Ureter (tissue), 1 donor: ENCODE data around the gene TEAD1. TPM values are rescaled to one million over a fixed set of nuclear protein-coding genes. Genes with fewer than 3 reads are reported as not detected.
A peak's percentile ranks its signal among the peaks of the same experiment; 100 is the strongest.

ENCODE experiments used
- DNase-seq: peaks from one replicate; pipeline ENCODE4 v3.0.0-alpha.2; 2020; ENCODE audit warnings: low spot score
- total RNA-seq: library from RNA; stranded (reverse); gene quantifications from one replicate; pipeline ENCODE4 v1.2.4, GENCODE V29; 2023
- donor health status: DM: yes; HTN: yes; CAD: no.

TEAD1 gene
- total RNA-seq, 1 donor from 2014 or later: 117 TPM

DNA sequence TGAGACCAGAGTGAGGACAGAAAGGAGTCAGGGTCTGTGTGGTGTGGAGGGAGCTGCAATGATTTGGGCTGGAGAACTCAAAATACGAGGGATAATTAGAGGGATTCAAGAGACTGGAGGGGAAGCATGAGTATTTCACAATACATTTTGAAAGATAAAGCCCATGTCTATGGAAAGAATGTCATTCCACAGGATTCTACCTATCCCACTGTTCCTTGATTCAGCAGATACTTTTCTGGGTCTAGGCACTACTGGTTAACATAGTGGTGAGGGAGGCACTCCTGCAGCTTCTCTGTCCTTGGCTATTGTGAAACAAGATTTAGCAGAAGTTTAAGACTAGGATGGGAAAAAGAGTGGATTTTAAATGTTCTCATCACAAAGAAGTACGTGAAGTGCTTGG lies 262.0 kb downstream of the TEAD1 start:
- DNase-seq: no peak

DNA sequence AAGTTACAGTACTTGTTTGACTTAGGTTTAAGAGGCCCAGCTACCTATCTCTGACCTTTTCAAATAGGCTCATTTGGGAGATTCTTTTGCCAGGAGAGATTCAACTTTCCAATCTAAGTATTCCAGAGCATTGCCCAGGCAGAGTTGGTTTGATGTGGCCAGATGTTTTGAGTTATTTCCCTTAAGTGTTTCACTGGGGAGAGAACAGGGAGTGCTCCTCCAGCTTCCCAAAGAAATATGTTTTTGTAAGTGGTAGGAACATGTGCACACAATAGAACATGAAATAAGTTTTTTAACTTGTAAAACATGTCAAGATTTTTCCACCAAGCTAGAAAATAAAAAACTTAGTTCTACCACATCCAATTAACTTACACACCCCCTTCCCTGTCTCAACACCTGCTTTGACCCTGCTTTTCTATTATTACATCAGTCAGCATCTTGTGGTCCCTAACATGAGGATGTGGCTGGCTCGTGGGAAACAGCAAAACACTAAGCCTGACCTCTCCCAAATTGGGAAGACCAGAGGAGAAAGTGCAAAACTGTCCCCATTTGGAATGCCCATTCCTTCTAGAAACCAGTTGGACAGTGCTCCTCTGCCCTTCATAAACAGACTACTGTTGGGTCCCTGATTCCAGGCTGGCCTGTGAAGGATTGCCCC lies 264.5 kb downstream of the TEAD1 start:
- DNase-seq: no peak

- no peak for DNase-seq
These were observed 267.4 kb downstream of the TEAD1 start for GRCh38 chr11:12941671-12942070.

- no peak for DNase-seq
These were observed 267.9 kb downstream of the TEAD1 start for GRCh38 chr11:12942157-12942556.

DNA sequence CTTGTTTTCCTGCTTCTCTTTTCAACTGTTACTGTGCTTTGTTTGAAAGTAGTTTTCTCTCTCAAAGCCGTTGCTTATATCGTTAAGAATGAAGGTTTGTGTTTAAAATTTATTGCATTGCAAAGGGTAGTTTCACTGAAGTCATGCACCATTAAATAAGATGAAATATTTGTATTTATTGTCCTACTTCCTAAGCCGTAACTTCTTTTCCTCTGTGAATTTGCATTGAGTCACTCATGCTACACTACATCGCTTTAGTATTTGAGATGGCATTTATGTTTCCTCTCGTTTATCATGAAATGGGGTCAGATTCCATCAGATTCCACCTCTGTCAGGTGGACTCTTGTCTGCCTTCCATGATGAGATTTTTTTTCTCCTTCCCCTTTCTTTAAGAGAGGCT lies 269.1 kb downstream of the TEAD1 start:
- DNase-seq: no peak

DNA sequence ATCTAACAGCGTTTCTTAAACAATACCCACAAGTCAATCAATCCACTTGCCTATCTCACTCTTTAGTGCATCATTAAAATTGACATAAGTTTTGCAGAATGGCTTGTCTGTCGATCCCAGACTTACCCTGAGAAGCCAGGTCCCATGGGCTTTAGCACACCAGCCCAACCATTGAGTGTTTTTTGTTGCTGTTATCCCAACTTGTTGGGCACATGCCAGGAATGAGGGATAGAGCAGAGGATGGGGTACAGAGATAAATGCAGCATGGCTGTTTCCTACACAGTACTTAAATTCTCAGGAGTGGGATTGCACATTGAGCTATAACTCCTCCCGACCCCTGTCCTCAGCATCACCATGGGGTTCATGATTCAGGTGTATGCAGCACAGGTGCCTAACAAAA lies 270.7 kb downstream of the TEAD1 start:
- no peak for DNase-seq

GRCh38 chr11:12949453-12949852 lies 275.2 kb downstream of the TEAD1 start:
- DNase-seq: no peak

GRCh38 chr11:12950670-12951069 lies 276.4 kb downstream of the TEAD1 start:
- DNase-seq: no peak

DNA sequence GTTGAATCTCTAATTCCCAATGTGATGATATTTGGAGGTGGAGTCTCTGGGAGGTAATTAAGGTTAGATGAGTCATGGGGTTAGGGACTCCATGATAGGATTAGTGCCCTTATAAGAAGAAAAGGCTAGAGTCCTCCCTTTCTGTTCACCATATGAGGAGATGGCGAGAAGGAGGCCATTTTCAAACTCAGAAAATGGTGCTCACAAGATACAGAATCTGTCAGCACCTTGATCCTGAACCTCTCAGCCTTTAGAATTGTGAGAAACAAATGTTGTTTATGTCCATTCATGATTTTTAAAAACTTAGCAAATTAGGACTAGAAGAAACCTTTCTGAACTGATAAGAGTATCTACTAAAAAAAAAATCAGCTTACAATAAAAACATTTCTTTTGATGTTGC lies 277.2 kb downstream of the TEAD1 start:
- no peak for DNase-seq

GRCh38 chr11:12952094-12952493 lies 277.9 kb downstream of the TEAD1 start:
- no peak for DNase-seq

DNA sequence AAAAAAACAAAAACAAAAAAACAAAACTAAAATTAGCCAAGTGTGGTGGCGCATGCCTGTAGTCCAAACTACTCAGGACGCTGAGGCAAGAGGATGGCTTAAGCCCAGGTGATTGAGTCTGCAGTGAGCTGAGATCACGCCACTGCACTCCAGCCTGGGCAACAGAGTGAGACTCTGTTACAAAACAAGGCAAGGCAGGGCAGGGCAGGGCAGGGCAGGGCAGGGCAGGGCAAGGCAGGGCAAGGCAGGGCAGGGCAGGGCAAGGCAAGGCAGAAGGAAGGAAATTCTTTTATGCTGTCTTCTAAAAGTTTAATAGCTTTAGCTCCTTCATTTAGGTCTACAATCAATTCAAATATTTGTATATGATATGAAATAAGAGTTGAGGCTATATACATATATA lies 284.8 kb downstream of the TEAD1 start:
- no peak for DNase-seq

DNA sequence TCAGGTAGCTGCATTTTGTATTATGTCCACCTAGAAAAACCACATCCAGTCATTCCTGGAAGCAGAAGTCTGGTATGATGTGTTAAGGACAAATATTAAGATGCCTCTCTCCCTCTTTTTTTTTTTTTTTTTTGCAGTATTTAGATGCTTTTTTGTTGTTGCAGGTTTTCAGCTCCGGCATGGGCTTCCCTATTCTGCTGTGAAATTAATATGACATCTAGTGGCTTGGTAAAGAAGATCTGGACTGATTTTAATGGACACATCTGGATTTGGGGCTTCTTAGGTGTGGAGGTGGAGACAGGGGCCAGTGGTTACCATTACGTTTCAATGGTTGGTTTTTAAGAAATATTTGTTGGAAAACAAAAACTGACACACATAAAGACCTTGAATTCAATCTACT lies 287.4 kb downstream of the TEAD1 start:
- DNase-seq: no peak

GRCh38 chr11:12962306-12962705 lies 288.1 kb downstream of the TEAD1 start:
- no peak for DNase-seq

- DNase-seq: no peak
These were observed 288.8 kb downstream of the TEAD1 start for GRCh38 chr11:12963051-12963450.

DNA sequence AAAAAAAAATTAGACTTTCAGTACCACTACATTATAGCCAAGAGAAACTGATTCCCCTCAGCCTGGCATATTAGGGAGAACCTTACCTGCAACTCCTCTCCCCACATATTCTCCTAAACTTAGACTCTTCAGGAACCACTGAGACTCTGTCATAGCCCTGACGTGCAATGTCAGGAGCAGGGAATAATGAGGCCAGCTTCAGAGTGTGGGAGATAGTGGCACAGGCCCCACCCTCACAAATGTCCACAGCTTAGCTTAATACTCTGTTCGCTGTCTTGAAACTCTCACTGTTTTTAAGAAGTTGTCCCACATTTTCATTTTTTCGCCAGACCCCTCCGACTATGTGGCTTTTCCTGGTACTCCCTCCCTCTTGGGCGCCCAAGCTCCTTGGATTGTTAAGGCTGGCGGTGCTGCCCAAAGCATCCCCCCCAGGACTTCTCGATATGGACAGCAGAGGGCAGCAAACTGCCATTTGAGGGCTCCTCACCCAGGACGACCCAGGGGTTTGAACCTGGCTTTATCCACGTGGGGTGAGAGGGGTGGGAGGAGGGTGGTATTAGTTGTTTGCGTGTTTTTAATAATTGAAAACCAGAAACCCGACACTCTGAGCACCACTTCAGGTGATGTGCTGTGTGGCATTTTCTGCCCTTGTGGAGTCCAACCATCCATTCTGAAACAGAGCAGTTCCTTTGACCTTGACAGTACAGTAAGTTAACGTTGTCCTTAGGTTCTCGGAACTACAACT lies 289.7 kb downstream of the TEAD1 start:
- peak; percentile 65 for DNase-seq

GRCh38 chr11:12964650-12965049 lies 290.4 kb downstream of the TEAD1 start:
- DNase-seq: no peak

GRCh38 chr11:12966002-12966401 lies 291.8 kb downstream of the TEAD1 start:
- DNase-seq: no peak

- DNase-seq: no peak
These were observed 293.9 kb downstream of the TEAD1 start for GRCh38 chr11:12968101-12968500.

DNA sequence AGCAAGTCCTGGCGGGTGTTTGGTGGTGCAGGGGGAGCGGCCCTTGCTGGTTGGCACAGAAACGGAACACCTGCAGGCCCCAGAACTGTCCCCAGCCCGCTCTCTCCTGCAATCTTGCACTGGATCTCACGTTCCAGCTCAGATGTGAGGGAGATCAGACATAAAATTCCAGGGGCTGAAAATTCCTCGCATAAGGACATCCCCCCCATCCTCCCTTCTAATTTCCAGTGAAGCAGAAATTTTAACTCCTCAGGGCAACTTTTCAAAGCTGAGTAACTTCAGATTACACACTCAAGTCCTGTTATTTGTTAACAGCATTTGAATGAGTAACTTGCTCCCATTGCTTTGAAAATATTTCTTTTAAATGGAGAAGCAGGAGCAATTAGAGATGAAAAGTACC lies 294.6 kb downstream of the TEAD1 start:
- no peak for DNase-seq

DNA sequence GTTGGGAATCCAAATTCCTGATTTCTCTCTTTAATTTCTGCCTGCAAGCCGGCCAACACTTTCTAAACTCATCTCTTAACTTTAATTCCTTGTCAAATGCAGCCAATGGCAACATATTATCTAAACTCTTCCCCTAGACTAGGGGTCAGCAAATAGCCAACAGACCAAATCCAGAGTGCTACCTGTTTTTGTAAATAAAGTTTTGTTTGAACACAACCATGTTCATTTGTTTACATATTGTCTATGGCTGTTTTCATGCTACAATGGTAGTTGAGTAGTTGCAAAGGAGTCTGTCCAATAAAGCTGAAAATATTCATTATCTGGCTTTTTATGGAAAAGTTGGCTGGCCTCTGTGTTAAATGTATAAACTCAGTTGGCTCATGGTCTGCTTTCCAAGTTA lies 297.7 kb downstream of the TEAD1 start:
- DNase-seq: no peak

DNA sequence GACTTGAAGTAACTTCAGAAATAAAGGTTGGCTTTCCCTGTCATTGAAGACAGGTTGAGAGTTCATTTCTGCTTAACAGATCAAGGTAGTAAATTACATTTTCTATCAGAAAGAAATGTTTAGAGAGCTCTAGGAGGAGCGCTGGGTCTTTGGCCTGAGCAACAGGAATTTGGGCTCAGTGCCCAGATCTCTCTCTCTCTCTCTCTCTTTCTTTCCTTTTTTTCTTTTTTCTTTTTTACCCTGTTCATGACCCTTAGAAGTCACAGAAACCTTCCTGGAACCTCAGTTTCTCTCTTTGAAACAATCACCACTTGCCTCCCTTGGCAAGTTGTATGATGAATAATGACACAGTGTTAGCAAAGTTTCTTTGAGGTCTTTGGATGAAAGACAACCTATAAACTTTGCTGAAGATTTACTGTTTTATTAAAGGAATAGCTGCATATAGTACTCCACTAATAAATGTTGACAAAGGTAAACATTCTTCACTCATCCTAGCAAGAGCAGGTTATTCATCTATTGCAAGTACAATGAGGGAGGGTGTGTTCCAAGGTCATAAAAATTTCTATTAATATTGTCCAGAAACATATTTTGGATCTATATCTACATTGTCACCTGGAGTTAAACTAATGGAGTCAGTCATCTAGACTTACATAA lies 299.4 kb downstream of the TEAD1 start:
- no peak for DNase-seq

DNA sequence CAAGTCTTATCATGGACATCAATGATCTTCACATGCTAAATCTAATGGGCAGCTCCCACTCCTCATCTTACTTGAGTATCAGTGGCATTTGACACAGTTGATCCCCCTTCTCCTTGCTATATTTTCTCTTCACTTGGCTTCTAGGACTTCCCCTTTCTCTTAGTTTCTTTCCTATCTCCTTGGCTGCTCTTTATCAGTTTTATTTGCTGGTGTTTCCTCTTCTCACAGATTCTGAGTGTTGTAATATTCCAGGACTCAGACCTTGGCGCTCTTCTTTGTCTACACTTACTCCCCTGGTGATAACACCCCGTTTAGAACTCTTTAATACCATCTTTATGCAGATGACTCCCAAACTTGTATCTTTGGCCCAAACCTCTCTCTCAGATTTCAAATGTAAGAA lies 301.0 kb downstream of the TEAD1 start:
- DNase-seq: no peak
